Skeletal muscle satellite cell (primary cell): ENCODE measurements around the gene CD6.

Source experiments
- H3K27me3 ChIP-seq: 2 replicates; pipeline ENCODE4 v1.7.0; 2013; ENCODE audit warnings: low read length; ENCODE audit not compliant: control insufficient read depth, insufficient read depth
- H3K36me3 ChIP-seq: 2 replicates; pipeline ENCODE4 v1.7.0; 2013; ENCODE audit warnings: mild to moderate bottlenecking, control low read depth, low read length; ENCODE audit not compliant: insufficient read depth
- H3K4me1 ChIP-seq: 2 replicates; pipeline ENCODE4 v1.7.0; 2013; ENCODE audit warnings: low read length; ENCODE audit not compliant: control insufficient read depth, insufficient read depth
- H3K4me2 ChIP-seq: 2 replicates; pipeline ENCODE4 v1.7.0; 2013; ENCODE audit warnings: mild to moderate bottlenecking, low read length
- H3K4me3 ChIP-seq: 2 replicates; pipeline ENCODE4 v1.7.0; 2013; ENCODE audit warnings: low read length
- H3K9ac ChIP-seq: 2 replicates; pipeline ENCODE4 v1.7.0; 2013; ENCODE audit warnings: mild to moderate bottlenecking, low read depth, low read length, moderate library complexity
- H3K9me3 ChIP-seq: replicated peaks from 2 replicates; pipeline ENCODE4 v1.7.0; 2013; ENCODE audit warnings: mild to moderate bottlenecking, control low read depth, low read length

Gene CD6

DNA sequence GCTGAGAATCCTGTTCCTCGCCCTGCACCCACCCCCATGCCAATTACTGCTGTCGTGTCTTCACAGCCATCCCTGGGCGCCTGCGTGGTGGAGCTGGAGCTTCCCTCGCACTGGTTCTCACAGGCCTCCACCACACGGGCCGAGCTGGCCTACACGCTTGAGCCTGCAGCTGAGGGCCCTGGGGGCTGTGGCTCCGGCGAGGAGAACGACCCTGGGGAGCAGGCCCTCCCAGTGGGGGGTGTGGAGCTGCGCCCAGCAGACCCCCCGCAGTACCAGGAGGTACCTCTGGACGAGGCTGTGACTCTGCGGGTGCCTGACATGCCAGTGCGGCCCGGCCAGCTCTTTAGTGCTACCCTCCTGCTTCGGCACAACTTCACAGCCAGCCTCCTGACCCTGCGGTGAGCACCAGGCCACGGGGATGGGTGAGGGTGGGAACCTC lies 42.9 kb upstream of the CD6 start:
- H3K36me3 ChIP-seq: no peaks in the 10 kb centered on the region
- no peak overlapping the region for H3K4me3 ChIP-seq
- H3K27me3 ChIP-seq: peaks cover 7% of the 10 kb centered on the region
- peaks cover 16% of the 10 kb centered on the region for H3K4me1 ChIP-seq
- no peaks in the 10 kb centered on the region for H3K9me3 ChIP-seq
- no peak overlapping the region for H3K9ac ChIP-seq
- H3K4me2 ChIP-seq: no peak overlapping the region

- H3K27me3 ChIP-seq: peaks cover 6% of the 10 kb centered on the region
- H3K4me2 ChIP-seq: no peak overlapping the region
- no peaks in the 10 kb centered on the region for H3K36me3 ChIP-seq
- peaks cover 11% of the 10 kb centered on the region for H3K4me1 ChIP-seq
- no peaks in the 10 kb centered on the region for H3K9me3 ChIP-seq
- no peak overlapping the region for H3K4me3 ChIP-seq
- no peak overlapping the region for H3K9ac ChIP-seq
Observed at GRCh38 chr11:60929764-60930163, 41.7 kb upstream of the CD6 start.

- Histone ChIP-seq H3K4me3 (no peak overlapping the region), H3K9ac (no peak overlapping the region), H3K4me1 (peaks cover 4% of the 10 kb centered on the region), H3K9me3 (no peaks in the 10 kb centered on the region), H3K27me3 (no peaks in the 10 kb centered on the region), H3K36me3 (no peaks in the 10 kb centered on the region), H3K4me2 (no peak overlapping the region)
Observed at GRCh38 chr11:60930394-60930793, 41.1 kb upstream of the CD6 start.

- Histone ChIP-seq H3K9me3 (no peaks in the 10 kb centered on the region), H3K9ac (no peak overlapping the region), H3K4me3 (no peak overlapping the region), H3K27me3 (no peaks in the 10 kb centered on the region), H3K36me3 (no peaks in the 10 kb centered on the region), H3K4me1 (no peaks in the 10 kb centered on the region), H3K4me2 (no peak overlapping the region)
Observed at GRCh38 chr11:60931917-60932316, 39.6 kb upstream of the CD6 start.

DNA sequence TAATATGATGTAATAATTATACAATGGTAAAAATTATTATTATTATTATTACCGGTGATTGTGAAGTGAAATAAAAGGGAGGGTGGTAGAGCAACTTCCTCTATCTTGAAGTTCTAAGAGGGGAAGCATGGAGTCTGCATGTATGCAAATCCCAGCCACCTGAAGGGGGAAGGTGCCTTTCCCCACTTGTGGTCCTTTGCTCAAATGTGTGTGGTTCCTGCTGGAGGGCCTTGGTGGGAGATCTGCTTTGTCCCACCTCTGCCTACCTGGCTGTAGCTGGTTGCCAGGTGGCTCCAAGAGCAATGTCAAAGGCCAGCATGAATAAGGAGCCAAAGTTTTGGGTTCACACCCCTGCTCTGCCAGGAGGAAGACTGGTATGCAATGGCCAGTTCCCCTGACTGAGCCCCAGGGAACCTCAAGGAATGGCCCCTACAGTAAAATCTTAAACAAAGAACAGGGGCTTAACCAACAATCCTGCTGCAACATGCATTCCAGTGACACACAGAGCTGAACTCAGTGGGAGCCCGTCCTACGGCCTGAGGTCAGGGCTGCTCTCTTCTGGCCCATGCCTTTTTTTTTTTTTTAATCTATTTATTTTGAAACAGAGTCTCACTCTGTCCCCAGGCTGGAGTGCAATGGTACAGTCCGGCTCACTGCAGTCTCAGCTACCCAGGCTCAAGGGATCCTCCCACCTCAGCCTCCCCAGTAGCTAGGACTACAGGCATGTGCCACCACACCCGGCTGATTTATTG lies 38.7 kb upstream of the CD6 start:
- H3K9ac ChIP-seq: no peak overlapping the region
- no peaks in the 10 kb centered on the region for H3K4me1 ChIP-seq
- no peak overlapping the region for H3K4me3 ChIP-seq
- no peak overlapping the region for H3K4me2 ChIP-seq
- no peaks in the 10 kb centered on the region for H3K27me3 ChIP-seq
- no peaks in the 10 kb centered on the region for H3K9me3 ChIP-seq
- H3K36me3 ChIP-seq: no peaks in the 10 kb centered on the region

GRCh38 chr11:60933416-60934123 lies 37.9 kb upstream of the CD6 start:
- Histone ChIP-seq H3K9me3 (no peaks in the 10 kb centered on the region), H3K4me3 (no peak overlapping the region), H3K9ac (no peak overlapping the region), H3K27me3 (no peaks in the 10 kb centered on the region), H3K4me1 (no peaks in the 10 kb centered on the region), H3K36me3 (no peaks in the 10 kb centered on the region), H3K4me2 (no peak overlapping the region)

GRCh38 chr11:60934124-60934789 lies 37.2 kb upstream of the CD6 start:
- Histone ChIP-seq H3K9ac (no peak overlapping the region), H3K27me3 (no peaks in the 10 kb centered on the region), H3K4me3 (no peak overlapping the region), H3K4me1 (no peaks in the 10 kb centered on the region), H3K9me3 (no peaks in the 10 kb centered on the region), H3K36me3 (no peaks in the 10 kb centered on the region), H3K4me2 (no peak overlapping the region)

DNA sequence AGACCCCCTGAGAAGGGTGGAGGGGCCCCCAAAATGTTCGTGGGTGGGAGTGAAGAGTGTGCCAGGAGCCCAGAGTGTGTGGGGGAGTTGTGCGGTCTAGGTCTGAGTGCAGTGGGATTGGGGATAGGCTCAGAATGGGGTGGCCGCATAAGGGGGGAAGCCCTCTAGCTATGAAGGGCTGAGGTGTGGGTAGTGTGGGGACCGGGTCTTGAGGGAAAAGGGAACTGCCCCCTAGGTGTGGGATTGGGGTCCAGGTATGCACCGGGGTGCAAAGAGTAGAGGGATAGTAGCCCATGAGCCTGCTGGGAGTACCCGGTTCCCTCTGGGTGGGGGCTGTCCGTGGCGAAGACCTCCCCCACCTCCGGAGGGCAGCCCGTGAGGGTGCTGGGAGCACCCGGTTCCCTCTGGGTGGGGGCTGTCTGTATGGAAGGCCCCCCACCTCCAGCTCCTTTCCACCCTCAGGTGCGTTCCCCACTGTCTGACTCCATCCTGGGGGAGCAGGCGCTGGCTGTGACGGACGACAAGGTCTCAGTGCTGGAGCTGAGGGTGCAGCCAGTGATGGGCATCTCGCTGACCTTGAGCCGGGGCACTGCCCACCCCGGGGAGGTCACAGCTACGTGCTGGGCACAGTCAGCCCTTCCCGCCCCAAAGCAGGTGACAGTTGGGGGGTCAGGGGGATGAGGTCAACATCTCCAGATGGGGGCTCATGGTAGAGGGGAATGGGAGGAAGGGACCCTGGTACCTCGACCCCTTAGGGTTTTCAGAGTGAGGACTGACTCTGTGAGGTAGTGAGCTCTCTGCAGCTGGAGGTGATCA lies 36.5 kb upstream of the CD6 start:
- no peak overlapping the region for H3K9ac ChIP-seq
- H3K4me2 ChIP-seq: no peak overlapping the region
- H3K4me1 ChIP-seq: no peaks in the 10 kb centered on the region
- H3K27me3 ChIP-seq: no peaks in the 10 kb centered on the region
- H3K4me3 ChIP-seq: no peak overlapping the region
- no peaks in the 10 kb centered on the region for H3K36me3 ChIP-seq
- H3K9me3 ChIP-seq: no peaks in the 10 kb centered on the region

DNA sequence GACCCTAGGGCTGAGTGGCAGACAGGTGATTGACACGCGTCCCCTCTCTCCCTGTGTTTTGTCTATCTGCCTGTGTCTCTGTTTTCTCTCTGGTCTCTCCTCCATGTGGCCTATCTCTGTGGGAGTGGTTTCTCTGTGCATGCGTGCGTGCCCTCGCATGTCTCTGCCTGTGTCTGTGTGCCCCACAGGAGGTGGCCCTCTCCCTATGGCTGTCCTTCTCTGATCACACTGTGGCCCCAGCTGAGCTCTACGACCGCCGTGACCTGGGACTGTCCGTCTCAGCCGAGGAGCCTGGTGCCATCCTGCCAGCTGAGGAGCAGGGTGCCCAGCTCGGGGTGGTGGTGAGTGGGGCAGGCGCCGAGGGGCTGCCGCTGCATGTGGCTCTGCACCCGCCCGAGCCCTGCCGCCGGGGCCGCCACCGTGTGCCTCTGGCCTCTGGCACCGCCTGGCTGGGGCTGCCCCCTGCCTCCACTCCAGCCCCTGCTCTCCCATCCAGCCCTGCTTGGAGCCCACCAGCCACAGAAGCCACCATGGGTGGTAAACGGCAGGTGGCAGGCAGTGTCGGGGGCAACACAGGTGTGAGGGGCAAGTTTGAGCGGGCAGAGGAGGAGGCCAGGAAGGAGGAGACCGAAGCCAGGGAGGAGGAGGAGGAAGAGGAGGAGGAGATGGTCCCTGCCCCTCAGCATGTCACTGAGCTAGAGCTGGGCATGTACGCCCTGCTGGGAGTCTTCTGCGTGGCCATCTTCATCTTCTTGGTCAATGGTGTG lies 35.6 kb upstream of the CD6 start:
- H3K4me3 ChIP-seq: no peak overlapping the region
- no peaks in the 10 kb centered on the region for H3K27me3 ChIP-seq
- H3K4me2 ChIP-seq: no peak overlapping the region
- no peaks in the 10 kb centered on the region for H3K36me3 ChIP-seq
- H3K9me3 ChIP-seq: no peaks in the 10 kb centered on the region
- H3K4me1 ChIP-seq: no peaks in the 10 kb centered on the region
- no peak overlapping the region for H3K9ac ChIP-seq

- Histone ChIP-seq H3K9me3 (no peaks in the 10 kb centered on the region), H3K4me1 (no peaks in the 10 kb centered on the region), H3K27me3 (no peaks in the 10 kb centered on the region), H3K4me3 (no peak overlapping the region), H3K4me2 (no peak overlapping the region), H3K9ac (no peak overlapping the region), H3K36me3 (no peaks in the 10 kb centered on the region)
Observed at GRCh38 chr11:60936467-60937143, 34.9 kb upstream of the CD6 start.
